HuH-7.5 (cell line): ENCODE results near the gene SCN9A.
"Not testable (repeated sequence)": the region's sequence is repeated elsewhere in the genome, so short reads cannot be mapped to it uniquely, and the experiment has no call there.

Experiments used
- DNase-seq: peaks from one replicate; pipeline ENCODE4 v3.0.0; 2011; ENCODE audit warnings: low spot score

The SCN9A gene

GRCh38 chr2:166375195-166375735, 479 bp downstream of the SCN9A start:
- DNase-seq: peak; percentile 20

- DNase-seq: peak; percentile 37
Measured at GRCh38 chr2:166373951-166374350, 1.8 kb downstream of the SCN9A start.

GRCh38 chr2:166373539-166373938, 2.2 kb downstream of the SCN9A start:
- DNase-seq: no peak

GRCh38 chr2:166373105-166373504, 2.6 kb downstream of the SCN9A start:
- DNase-seq: no peak

GRCh38 chr2:166372046-166372445, 3.7 kb downstream of the SCN9A start:
- peak; percentile 58 for DNase-seq

GRCh38 chr2:166365803-166366420, 9.8 kb downstream of the SCN9A start:
- no peak for DNase-seq

GRCh38 chr2:166365239-166365638, 10.5 kb downstream of the SCN9A start:
- no peak for DNase-seq

- no peak for DNase-seq
Measured at GRCh38 chr2:166364476-166365161, 11.1 kb downstream of the SCN9A start.

GRCh38 chr2:166361351-166362153, 14.2 kb downstream of the SCN9A start:
- DNase-seq: no peak

GRCh38 chr2:166360906-166361305, 14.8 kb downstream of the SCN9A start:
- no peak for DNase-seq

- DNase-seq: no peak
Measured at GRCh38 chr2:166360426-166360825, 15.3 kb downstream of the SCN9A start.

GRCh38 chr2:166357950-166358321, 17.8 kb downstream of the SCN9A start:
- DNase-seq: not testable (repeated sequence)

- DNase-seq: no peak
Measured at GRCh38 chr2:166357068-166357949, 18.4 kb downstream of the SCN9A start.

GRCh38 chr2:166351319-166351718, 24.4 kb downstream of the SCN9A start:
- no peak for DNase-seq

- no peak for DNase-seq
Measured at GRCh38 chr2:166350525-166350924, 25.2 kb downstream of the SCN9A start.

- DNase-seq: no peak
Measured at GRCh38 chr2:166344286-166345113, 31.2 kb downstream of the SCN9A start.

GRCh38 chr2:166343467-166343866, 32.3 kb downstream of the SCN9A start:
- DNase-seq: no peak

- no peak for DNase-seq
Measured at GRCh38 chr2:166341426-166341825, 34.3 kb downstream of the SCN9A start.

- DNase-seq: no peak
Measured at GRCh38 chr2:166338831-166339339, 36.9 kb downstream of the SCN9A start.

GRCh38 chr2:166337932-166338331, 37.8 kb downstream of the SCN9A start:
- DNase-seq: no peak

GRCh38 chr2:166335284-166335683, 40.5 kb downstream of the SCN9A start:
- no peak for DNase-seq
